GM23248 (cell line): ENCODE data around the gene EXOSC2.

ENCODE experiments used
- EZH2 ChIP-seq: fragments of 200-600 bp; sonication (generic); IDR thresholded peaks from 2 replicates; pipeline ENCODE4 v1.6.1; 2018; ENCODE audit warnings: antibody characterized with exemption, mild to moderate bottlenecking; ENCODE audit not compliant: insufficient read depth, poor library complexity, severe bottlenecking
- EZH2phosphoT487 ChIP-seq: fragments of 200-600 bp; sonication (generic); IDR thresholded peaks from 2 replicates; pipeline ENCODE4 v1.6.1; 2018; ENCODE audit warnings: antibody characterized with exemption, moderate library complexity, mild to moderate bottlenecking, low read depth; ENCODE audit not compliant: insufficient read depth

GRCh38 chr9:130693101-130693425, 517 bp upstream of the EXOSC2 start:
- TF ChIP-seq EZH2 = no peak
- no peak for TF ChIP-seq EZH2phosphoT487
